Neuronal stem cell (in vitro differentiated cells): ENCODE measurements around the gene GAS7.

Experiments used
- DNase-seq: peaks from one replicate; pipeline ENCODE4 v3.0.0-alpha.2; 2013; ENCODE audit warnings: low spot score
- H2AFZ ChIP-seq: one replicate; pipeline ENCODE4 v1.6.1; 2013; ENCODE audit warnings: mild to moderate bottlenecking, low read length, inconsistent platforms
- H2AK5ac ChIP-seq: 2 replicates; pipeline ENCODE4 v1.6.1; 2013; ENCODE audit warnings: low read depth, mild to moderate bottlenecking, inconsistent platforms, low read length, moderate library complexity, mixed read lengths
- H2BK120ac ChIP-seq: 2 replicates; pipeline ENCODE4 v1.6.1; 2013; ENCODE audit warnings: low read depth, mild to moderate bottlenecking, inconsistent platforms, low read length, moderate library complexity, mixed read lengths
- H2BK12ac ChIP-seq: one replicate; pipeline ENCODE4 v1.6.1; 2013; ENCODE audit warnings: low read length, inconsistent platforms
- H2BK15ac ChIP-seq: 2 replicates; pipeline ENCODE4 v1.6.1; 2013; ENCODE audit warnings: mild to moderate bottlenecking, low read length, inconsistent platforms, mixed read lengths
- H2BK5ac ChIP-seq: one replicate; pipeline ENCODE4 v1.6.1; 2013; ENCODE audit warnings: inconsistent platforms, mild to moderate bottlenecking, low read length, moderate library complexity
- H3K14ac ChIP-seq: one replicate; pipeline ENCODE4 v1.6.1; 2013; ENCODE audit warnings: low read length, inconsistent platforms
- H3K18ac ChIP-seq: 2 replicates; pipeline ENCODE4 v1.6.1; 2013; ENCODE audit warnings: low read length, inconsistent platforms
- H3K23ac ChIP-seq: 2 replicates; pipeline ENCODE4 v1.6.1; 2013; ENCODE audit warnings: low read depth, mild to moderate bottlenecking, mixed read lengths, low read length, inconsistent platforms; ENCODE audit not compliant: poor library complexity
- H3K27ac ChIP-seq: replicated peaks from 3 replicates; pipeline ENCODE4 v1.5.1; 2013; ENCODE audit warnings: low read length, inconsistent platforms
- H3K27me3 ChIP-seq, 3 experiments: 2 replicates each; pipeline ENCODE4 v1.6.1; 2013; ENCODE audit warnings: low read length in 3 of 3, mild to moderate bottlenecking in 2 of 3, inconsistent platforms in 1 of 3, low read depth in 1 of 3, mixed read lengths in 1 of 3, moderate library complexity in 1 of 3; ENCODE audit not compliant: control insufficient read depth in 3 of 3, insufficient read depth in 3 of 3
- H3K36me3 ChIP-seq, 2 donors: replicated peaks in 1 of 2; 2 replicates each; pipeline ENCODE4 v1.6.1; 2013; ENCODE audit warnings: low read length in 2 of 2; ENCODE audit not compliant: control insufficient read depth in 2 of 2, insufficient read depth in 2 of 2
- H3K4ac ChIP-seq: 2 replicates; pipeline ENCODE4 v1.6.1; 2013; ENCODE audit warnings: inconsistent platforms, mild to moderate bottlenecking, low read length, moderate library complexity
- H3K4me1 ChIP-seq, 2 donors: 1 replicate in 1 of 2; 2 replicates in 1 of 2; pipeline ENCODE4 v1.6.1; 2013; ENCODE audit warnings: low read length in 2 of 2, low read depth in 1 of 2; ENCODE audit not compliant: control insufficient read depth in 2 of 2, insufficient read depth in 1 of 2
- H3K4me2 ChIP-seq: one replicate; pipeline ENCODE4 v1.6.1; 2013; ENCODE audit warnings: mild to moderate bottlenecking, low read length, inconsistent platforms; ENCODE audit not compliant: insufficient read depth, poor library complexity, severe bottlenecking
- H3K4me3 ChIP-seq, 2 donors: 2 replicates each; pipeline ENCODE4 v1.5.1; 2013; ENCODE audit warnings: low read length in 2 of 2, mild to moderate bottlenecking in 2 of 2, inconsistent platforms in 1 of 2, moderate library complexity in 1 of 2
- H3K79me1 ChIP-seq: one replicate; pipeline ENCODE4 v1.6.1; 2013; ENCODE audit warnings: low read depth, mild to moderate bottlenecking, inconsistent platforms, low read length, moderate library complexity
- H3K9ac ChIP-seq: one replicate; pipeline ENCODE4 v1.6.1; 2013; ENCODE audit warnings: mild to moderate bottlenecking, low read depth, low read length, inconsistent platforms; ENCODE audit not compliant: poor library complexity
- H3K9me3 ChIP-seq, 2 donors: replicated peaks in 1 of 2; 2 replicates each; pipeline versions ENCODE3 to v1.6.1; 2013; ENCODE audit warnings: low read length in 2 of 2, mild to moderate bottlenecking in 2 of 2, inconsistent platforms in 1 of 2, low read depth in 1 of 2, mixed read lengths in 1 of 2, moderate library complexity in 1 of 2; ENCODE audit not compliant: control insufficient read depth in 2 of 2, insufficient read depth in 1 of 2
- H4K8ac ChIP-seq: one replicate; pipeline ENCODE4 v1.6.1; 2013; ENCODE audit warnings: low read depth, mild to moderate bottlenecking, inconsistent platforms, low read length, moderate library complexity
- H4K91ac ChIP-seq: one replicate; pipeline ENCODE4 v1.6.1; 2013; ENCODE audit warnings: low read length, low read depth, mild to moderate bottlenecking, inconsistent platforms; ENCODE audit not compliant: poor library complexity
- WGBS, 2 donors: extraction: QIAGEN DNeasy Blood & Tissue Kit; methylation state at CpG; one replicate each; pipeline ENCODE4 v1.1.7; 2013; ENCODE audit warnings: missing lambda C conversion rate in 2 of 2, mixed read lengths in 1 of 2; ENCODE audit not compliant: insufficient read length in 2 of 2, insufficient replicate concordance in 1 of 2; ENCODE audit errors: extremely low coverage in 2 of 2; 5-methylcytosine and 5-hydroxymethylcytosine counted together

Gene GAS7

DNA sequence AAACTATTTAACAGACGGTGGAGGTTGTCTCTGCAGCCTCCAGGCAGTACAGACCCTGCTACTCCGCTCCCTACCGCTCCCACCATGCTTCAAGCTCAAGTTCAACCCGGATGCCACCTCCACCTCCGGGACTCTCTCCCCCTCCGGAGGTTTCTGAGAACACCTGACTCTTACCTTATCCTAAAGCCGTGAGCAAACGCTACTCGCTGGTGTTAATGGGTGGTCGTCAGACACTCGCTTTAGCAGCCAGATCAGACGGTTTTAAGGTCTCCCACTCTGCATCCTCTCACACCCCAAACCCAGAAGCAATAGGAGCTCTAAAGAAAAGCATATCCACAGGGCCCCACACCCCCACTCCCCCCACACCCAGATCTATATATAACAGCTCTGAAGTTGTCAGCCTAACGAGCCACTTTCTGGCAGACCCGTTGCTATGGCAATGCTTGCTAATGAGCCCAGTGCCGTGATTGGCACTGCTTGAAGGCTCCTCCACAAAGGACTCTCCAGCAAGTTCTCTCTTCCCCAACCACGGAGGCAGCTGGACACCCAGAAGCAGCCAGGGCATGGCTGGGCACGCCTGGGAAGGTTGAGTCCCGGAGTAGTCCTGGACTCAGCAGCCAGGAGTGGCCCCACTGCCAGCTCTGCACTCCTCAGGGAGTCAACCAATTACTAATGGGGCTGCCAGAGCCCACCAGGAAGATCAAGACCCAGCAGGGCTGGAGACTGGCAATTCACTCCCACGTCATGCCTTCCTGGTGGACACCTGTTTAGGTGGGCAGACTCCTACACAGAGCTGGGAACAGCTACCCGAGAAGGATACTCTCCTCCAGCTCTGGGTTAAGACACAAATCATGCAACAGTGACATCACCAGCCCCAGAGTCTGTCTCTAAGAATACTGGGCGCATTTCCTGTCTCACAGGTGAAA is 172.2 kb downstream of the GAS7 start:
- H3K9me3 ChIP-seq, result peaks cover 0 to 2% of the 10 kb centered on the region in 2 donors
- H2BK15ac ChIP-seq, result no peak overlapping the region
- H3K9ac ChIP-seq, result peak overlapping the region; percentile 18
- no peaks in the 10 kb centered on the region for H3K27me3 ChIP-seq
- H3K79me1 ChIP-seq, result no peaks in the 10 kb centered on the region
- H3K23ac ChIP-seq, result no peak overlapping the region
- H2BK5ac ChIP-seq, result no peak overlapping the region
- peaks cover 0 to 10% of the 10 kb centered on the region in 2 donors for H3K4me1 ChIP-seq
- peak overlapping the region; percentile 69 for H3K18ac ChIP-seq
- H3K4me2 ChIP-seq, result no peak overlapping the region
- peak overlapping the region; percentile 2 for H2AK5ac ChIP-seq
- no peak overlapping the region for H3K4me3 ChIP-seq
- H2BK12ac ChIP-seq, result no peak overlapping the region
- no peak overlapping the region for H3K27ac ChIP-seq
- WGBS, 2 donors, result no CpG with 5 or more reads among the region's 21 CpGs
- peak overlapping the region; percentile 33 for H4K8ac ChIP-seq
- no peaks in the 10 kb centered on the region for H3K36me3 ChIP-seq
- no peak overlapping the region for H3K4ac ChIP-seq
- no peak overlapping the region for H3K14ac ChIP-seq
- H4K91ac ChIP-seq, result no peak overlapping the region
- DNase-seq, result peak; percentile 33
- H2AFZ ChIP-seq, result peak overlapping the region; percentile 79
- H2BK120ac ChIP-seq, result no peak overlapping the region

GRCh38 chr17:10025224-10025623 is 173.2 kb downstream of the GAS7 start:
- H3K4ac ChIP-seq, result no peak overlapping the region
- H4K8ac ChIP-seq, result no peak overlapping the region
- H3K9ac ChIP-seq, result no peak overlapping the region
- no peak for DNase-seq
- H3K18ac ChIP-seq, result no peak overlapping the region
- H3K27ac ChIP-seq, result no peak overlapping the region
- H2BK120ac ChIP-seq, result no peak overlapping the region
- H2BK12ac ChIP-seq, result no peak overlapping the region
- no peaks in the 10 kb centered on the region for H3K36me3 ChIP-seq
- H2BK5ac ChIP-seq, result no peak overlapping the region
- peaks cover 0 to 2% of the 10 kb centered on the region in 2 donors for H3K9me3 ChIP-seq
- H3K4me1 ChIP-seq, result peaks cover 0 to 11% of the 10 kb centered on the region in 2 donors
- no peak overlapping the region for H4K91ac ChIP-seq
- H3K23ac ChIP-seq, result no peak overlapping the region
- no peaks in the 10 kb centered on the region for H3K27me3 ChIP-seq
- H2AFZ ChIP-seq, result no peak overlapping the region
- H2BK15ac ChIP-seq, result no peak overlapping the region
- no peak overlapping the region for H2AK5ac ChIP-seq
- no CpG with 5 or more reads among the region's 6 CpGs for WGBS, 2 donors
- H3K4me3 ChIP-seq, result no peak overlapping the region
- H3K4me2 ChIP-seq, result no peak overlapping the region
- no peaks in the 10 kb centered on the region for H3K79me1 ChIP-seq
- H3K14ac ChIP-seq, result no peak overlapping the region

GRCh38 chr17:10022416-10022815 is 176.0 kb downstream of the GAS7 start:
- no peak overlapping the region for H3K14ac ChIP-seq
- H3K9me3 ChIP-seq, result peaks cover 0 to under 1% of the 10 kb centered on the region in 2 donors
- no peak overlapping the region for H3K23ac ChIP-seq
- H2BK5ac ChIP-seq, result no peak overlapping the region
- H2AFZ ChIP-seq, result no peak overlapping the region
- H2AK5ac ChIP-seq, result no peak overlapping the region
- H3K27ac ChIP-seq, result no peak overlapping the region
- peaks cover 0 to 26% of the 10 kb centered on the region in 2 donors for H3K4me1 ChIP-seq
- no peaks in the 10 kb centered on the region for H3K27me3 ChIP-seq
- H3K4ac ChIP-seq, result no peak overlapping the region
- H2BK120ac ChIP-seq, result no peak overlapping the region
- H3K79me1 ChIP-seq, result no peaks in the 10 kb centered on the region
- no CpG with 5 or more reads among the region's 13 CpGs for WGBS, 2 donors
- H3K4me2 ChIP-seq, result no peak overlapping the region
- H4K8ac ChIP-seq, result no peak overlapping the region
- no peak for DNase-seq
- H4K91ac ChIP-seq, result no peak overlapping the region
- H3K4me3 ChIP-seq, result no peak overlapping the region
- no peak overlapping the region for H3K9ac ChIP-seq
- no peaks in the 10 kb centered on the region for H3K36me3 ChIP-seq
- no peak overlapping the region for H2BK15ac ChIP-seq
- no peak overlapping the region for H3K18ac ChIP-seq
- no peak overlapping the region for H2BK12ac ChIP-seq

DNA sequence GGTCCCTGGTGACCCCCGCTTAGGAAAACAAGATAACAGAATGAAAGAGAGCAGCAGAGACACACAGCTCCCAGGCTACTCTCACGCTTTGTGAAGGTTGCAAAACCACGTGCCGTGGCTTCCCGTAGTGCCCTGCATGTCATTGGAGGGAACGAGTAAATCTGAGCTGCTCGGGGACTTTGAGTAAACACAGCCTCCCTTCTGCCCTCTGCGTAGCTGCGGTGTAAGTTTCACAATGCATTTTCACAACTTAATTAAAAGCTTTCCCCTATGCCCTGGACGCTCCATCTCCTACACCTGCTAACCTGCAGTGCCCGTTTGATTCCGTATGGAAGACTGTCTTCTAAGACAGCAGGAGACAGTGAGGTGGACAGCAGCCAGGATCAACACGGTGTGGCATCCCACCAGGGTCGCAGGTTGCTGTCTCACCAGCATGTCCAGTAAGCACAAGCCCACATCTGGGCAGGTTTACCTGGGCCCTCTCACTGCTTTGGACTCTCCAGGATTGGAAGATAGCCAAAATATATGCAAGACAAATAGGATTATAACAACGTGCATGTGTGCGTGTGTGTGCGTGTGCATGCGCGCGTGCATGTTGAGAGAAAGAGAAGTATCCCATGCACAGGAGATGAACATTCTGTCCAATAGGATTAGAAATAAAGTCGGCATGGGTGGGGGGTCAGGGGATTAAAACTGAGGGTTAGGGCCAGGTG is 177.0 kb downstream of the GAS7 start:
- no peak overlapping the region for H2BK12ac ChIP-seq
- no peak overlapping the region for H3K4ac ChIP-seq
- H3K4me3 ChIP-seq, result no peak overlapping the region
- H3K18ac ChIP-seq, result no peak overlapping the region
- peaks cover 0 to 23% of the 10 kb centered on the region in 2 donors for H3K4me1 ChIP-seq
- no peak overlapping the region for H2AK5ac ChIP-seq
- H3K9ac ChIP-seq, result no peak overlapping the region
- no peak for DNase-seq
- WGBS, 2 donors, result no CpG with 5 or more reads among the region's 21 CpGs
- no peak overlapping the region for H2BK5ac ChIP-seq
- H2BK15ac ChIP-seq, result no peak overlapping the region
- no peak overlapping the region for H2BK120ac ChIP-seq
- H3K27me3 ChIP-seq, result no peaks in the 10 kb centered on the region
- H4K8ac ChIP-seq, result no peak overlapping the region
- H3K27ac ChIP-seq, result no peak overlapping the region
- H3K36me3 ChIP-seq, result no peaks in the 10 kb centered on the region
- no peak overlapping the region for H4K91ac ChIP-seq
- H2AFZ ChIP-seq, result no peak overlapping the region
- H3K79me1 ChIP-seq, result no peaks in the 10 kb centered on the region
- H3K14ac ChIP-seq, result no peak overlapping the region
- no peaks in the 10 kb centered on the region for H3K9me3 ChIP-seq
- no peak overlapping the region for H3K4me2 ChIP-seq
- H3K23ac ChIP-seq, result no peak overlapping the region
